ENCODE measurements around the gene L1TD1. TPM values are rescaled to one million over a fixed set of nuclear protein-coding genes. Genes with fewer than 3 reads are reported as not detected.

Gene L1TD1
- total RNA-seq, 1 donor from 2014 or later = 5.5 TPM

- DNase-seq (ENCODE audit: low spot score in 2 of 2, unreplicated experiment in 2 of 2) = no peak
- no peaks in the 10 kb centered on the region for H3K36me3 Mint-ChIP-seq
- no peak overlapping the region for H3K27ac Mint-ChIP-seq
- no peak overlapping the region for H3K4me3 Mint-ChIP-seq
- no peaks in the 10 kb centered on the region for H3K9me3 Mint-ChIP-seq
- H3K4me1 Mint-ChIP-seq = no peaks in the 10 kb centered on the region
- H3K27me3 Mint-ChIP-seq (ENCODE audit: low read depth) = no peaks in the 10 kb centered on the region
- TF ChIP-seq CTCF (IDR thresholded peaks at IDR 0.05; ENCODE audit: unreplicated experiment) = no peak
Observed at GRCh38 chr1:62221171-62221570, 26.5 kb downstream of the L1TD1 start.

- Mint-ChIP-seq H3K9me3 (no peaks in the 10 kb centered on the region), H3K4me3 (no peak overlapping the region), H3K27me3 (ENCODE audit: low read depth) (no peaks in the 10 kb centered on the region), H3K27ac (no peak overlapping the region), H3K4me1 (no peaks in the 10 kb centered on the region), H3K36me3 (no peaks in the 10 kb centered on the region)
- no peak for TF ChIP-seq CTCF (IDR thresholded peaks at IDR 0.05; ENCODE audit: unreplicated experiment)
- DNase-seq (ENCODE audit: low spot score in 2 of 2, unreplicated experiment in 2 of 2) = no peak
Observed at GRCh38 chr1:62222321-62222720, 27.7 kb downstream of the L1TD1 start.

- H3K4me1 Mint-ChIP-seq = peaks cover 2% of the 10 kb centered on the region
- DNase-seq (ENCODE audit: low spot score in 2 of 2, unreplicated experiment in 2 of 2) = no peak
- H3K27ac Mint-ChIP-seq = no peak overlapping the region
- H3K27me3 Mint-ChIP-seq (ENCODE audit: low read depth) = no peaks in the 10 kb centered on the region
- H3K9me3 Mint-ChIP-seq = no peaks in the 10 kb centered on the region
- no peak for TF ChIP-seq CTCF (IDR thresholded peaks at IDR 0.05; ENCODE audit: unreplicated experiment)
- no peak overlapping the region for H3K4me3 Mint-ChIP-seq
- H3K36me3 Mint-ChIP-seq = peaks cover 5% of the 10 kb centered on the region
Observed at GRCh38 chr1:62224182-62224581, 29.5 kb downstream of the L1TD1 start.

GRCh38 chr1:62227496-62227895 is 32.8 kb downstream of the L1TD1 start:
- no peak for TF ChIP-seq CTCF (IDR thresholded peaks at IDR 0.05; ENCODE audit: unreplicated experiment)

GRCh38 chr1:62228136-62228882 is 33.7 kb downstream of the L1TD1 start:
- no peak for TF ChIP-seq CTCF (IDR thresholded peaks at IDR 0.05; ENCODE audit: unreplicated experiment)
- Mint-ChIP-seq H3K9me3 (no peaks in the 10 kb centered on the region), H3K4me1 (peaks cover 25% of the 10 kb centered on the region), H3K27me3 (ENCODE audit: low read depth) (no peaks in the 10 kb centered on the region), H3K27ac (peak overlapping the region; percentile 61), H3K4me3 (no peak overlapping the region), H3K36me3 (peaks cover 5% of the 10 kb centered on the region)
- DNase-seq (ENCODE audit: low spot score in 2 of 2, unreplicated experiment in 2 of 2) = no peak

More at GRCh38 chr1:62227496-62227895, 32.8 kb downstream of the L1TD1 start:
- peaks cover 5% of the 10 kb centered on the region for H3K36me3 Mint-ChIP-seq
- DNase-seq (ENCODE audit: low spot score in 2 of 2, unreplicated experiment in 2 of 2) = no peak
- H3K27ac Mint-ChIP-seq = no peak overlapping the region
- peaks cover 19% of the 10 kb centered on the region for H3K4me1 Mint-ChIP-seq
- no peak overlapping the region for H3K4me3 Mint-ChIP-seq
- no peaks in the 10 kb centered on the region for H3K27me3 Mint-ChIP-seq (ENCODE audit: low read depth)
- no peaks in the 10 kb centered on the region for H3K9me3 Mint-ChIP-seq

Data from mesothelial cell of epicardium (in vitro differentiated cells).